CD14-positive monocyte (primary cell): Measurements from ENCODE around the gene RNF111. TPM values are rescaled to one million over a fixed set of nuclear protein-coding genes. Genes with fewer than 3 reads are reported as not detected.

ENCODE experiments used
- DNase-seq, 3 donors: peaks; one replicate each; pipeline ENCODE4 v3.0.0-alpha.2; 2011 to 2022
- H2AFZ ChIP-seq: 2 replicates; pipeline ENCODE4 v1.6.0; 2012; ENCODE audit warnings: mild to moderate bottlenecking, low read depth, low read length, inconsistent platforms; ENCODE audit not compliant: insufficient read depth, poor library complexity, severe bottlenecking
- H3K27ac ChIP-seq, 2 donors: 1 replicate in 1 of 2; 2 replicates in 1 of 2; pipeline ENCODE4 v1.5.1; 2012 to 2013; ENCODE audit warnings: low read length in 2 of 2, control low read depth in 1 of 2, inconsistent platforms in 1 of 2, low read depth in 1 of 2, mild to moderate bottlenecking in 1 of 2
- H3K27me3 ChIP-seq, 2 donors: one replicate each; pipeline versions ENCODE4 v1.6.0 to v1.6.1; 2011 to 2013; ENCODE audit warnings: low read length in 2 of 2; ENCODE audit not compliant: control insufficient read depth in 2 of 2, insufficient read depth in 2 of 2
- H3K36me3 ChIP-seq, 2 donors: replicated peaks in 1 of 2; 1 replicate in 1 of 2; 2 replicates in 1 of 2; pipeline versions ENCODE4 v1.5.1 to v1.6.1; 2012 to 2013; ENCODE audit warnings: low read length in 2 of 2, control low read depth in 1 of 2, inconsistent platforms in 1 of 2, mild to moderate bottlenecking in 1 of 2; ENCODE audit not compliant: insufficient read depth in 2 of 2, control insufficient read depth in 1 of 2
- H3K4me1 ChIP-seq, 2 donors: 1 replicate in 1 of 2; 2 replicates in 1 of 2; pipeline versions ENCODE4 v1.5.1 to v1.6.1; 2012 to 2013; ENCODE audit warnings: low read length in 2 of 2, control low read depth in 1 of 2, inconsistent platforms in 1 of 2, mild to moderate bottlenecking in 1 of 2, moderate library complexity in 1 of 2; ENCODE audit not compliant: insufficient read depth in 2 of 2, control insufficient read depth in 1 of 2
- H3K4me2 ChIP-seq: replicated peaks from 2 replicates; pipeline ENCODE3; 2012; ENCODE audit warnings: low read length, moderate library complexity, mild to moderate bottlenecking; ENCODE audit not compliant: poor library complexity, severe bottlenecking; ENCODE audit errors: extremely low read depth
- H3K4me3 ChIP-seq, 3 experiments: fragments of 200-600 bp in 1 of 3; sonication (generic) in 1 of 3; replicated peaks in 1 of 3; 1 replicate in 2 of 3; 2 replicates in 1 of 3; pipeline ENCODE4 v1.5.1; 2011 to 2013; ENCODE audit warnings: low read length in 3 of 3, mild to moderate bottlenecking in 3 of 3, control low read depth in 2 of 3, low read depth in 2 of 3, inconsistent platforms in 1 of 3, moderate library complexity in 1 of 3
- H3K79me2 ChIP-seq: 2 replicates; pipeline ENCODE4 v1.6.0; 2012; ENCODE audit warnings: mild to moderate bottlenecking, control low read depth, inconsistent platforms, low read length, moderate library complexity; ENCODE audit not compliant: insufficient read depth
- H3K9ac ChIP-seq: 2 replicates; pipeline ENCODE4 v1.6.0; 2017; ENCODE audit warnings: low read length, mild to moderate bottlenecking; ENCODE audit not compliant: insufficient read depth, poor library complexity, severe bottlenecking
- H3K9me3 ChIP-seq, 2 donors: replicated peaks in 1 of 2; 1 replicate in 1 of 2; 2 replicates in 1 of 2; pipeline versions ENCODE4 v1.5.1 to v1.6.1; 2012 to 2013; ENCODE audit warnings: low read length in 2 of 2, control low read depth in 1 of 2; ENCODE audit not compliant: control insufficient read depth in 1 of 2, insufficient read depth in 1 of 2
- H4K20me1 ChIP-seq: 2 replicates; pipeline ENCODE4 v1.6.0; 2012; ENCODE audit warnings: mild to moderate bottlenecking, low read length, control low read depth, moderate library complexity; ENCODE audit not compliant: insufficient read depth
- H3K27ac Mint-ChIP-seq, 7 donors: one replicate each; pipeline ENCODE4 v1.8.0; 2020; ENCODE audit warnings: mild to moderate bottlenecking in 7 of 7, mixed read lengths in 7 of 7, moderate library complexity in 6 of 7, inconsistent platforms in 2 of 7
- H3K27me3 Mint-ChIP-seq, 3 donors: one replicate each; pipeline ENCODE4 v1.8.0; 2021 to 2022; ENCODE audit warnings: low read depth in 3 of 3, mild to moderate bottlenecking in 3 of 3, mixed read lengths in 3 of 3, moderate library complexity in 3 of 3, inconsistent platforms in 1 of 3
- H3K36me3 Mint-ChIP-seq, 2 donors: one replicate each; pipeline ENCODE4 v1.8.0; 2020; ENCODE audit warnings: mixed read lengths in 2 of 2, inconsistent platforms in 1 of 2, mild to moderate bottlenecking in 1 of 2
- H3K4me1 Mint-ChIP-seq: one replicate; pipeline ENCODE4 v1.8.0; 2020; ENCODE audit warnings: mild to moderate bottlenecking, mixed read lengths
- H3K4me3 Mint-ChIP-seq, 2 donors: one replicate each; pipeline ENCODE4 v1.8.0; 2020; ENCODE audit warnings: mild to moderate bottlenecking in 2 of 2, mixed read lengths in 2 of 2, moderate library complexity in 1 of 2
- H3K9me3 Mint-ChIP-seq, 7 donors: one replicate each; pipeline ENCODE4 v1.8.0; 2020 to 2022; ENCODE audit warnings: mixed read lengths in 7 of 7, mild to moderate bottlenecking in 6 of 7, moderate library complexity in 6 of 7, inconsistent platforms in 2 of 7
- WGBS: methylation state at CpG from one replicate; pipeline ENCODE4 v1.1.5; 2013; ENCODE audit warnings: missing lambda C conversion rate; ENCODE audit not compliant: insufficient coverage; 5-methylcytosine and 5-hydroxymethylcytosine counted together
- intact Hi-C, 2 donors: fragments of 100-400 bp; cut with micrococcal nuclease; formaldehyde crosslinking; loops; one replicate each; pipeline versions ENCODE4 v1.15.0 to v1.15.1; 2023
- polyA plus RNA-seq, 3 donors: library from polyadenylated mRNA; depleted of rRNA in 1 of 3; unstranded in 2 of 3; stranded (reverse) in 1 of 3; fragments of 300-500 nt in 2 of 3; fragments of >200 nt in 1 of 3; fragmentation: Illumina TruSeq in 2 of 3; gene quantifications; 1 replicate in 2 of 3; 2 replicates in 1 of 3; pipeline ENCODE4 v1.2.3, GENCODE V29; 2012 to 2021
- TF ChIP-seq, protein P1 (sequence below): fragments of 200-600 bp; IDR thresholded peaks from one replicate; pipeline ENCODE4 v1.8.0; 2022; ENCODE audit warnings: antibody characterized with exemption, mild to moderate bottlenecking

The RNF111 gene
- polyA plus RNA-seq, 3 donors: 10.2 to 28.0 (median 18.2) TPM

DNA sequence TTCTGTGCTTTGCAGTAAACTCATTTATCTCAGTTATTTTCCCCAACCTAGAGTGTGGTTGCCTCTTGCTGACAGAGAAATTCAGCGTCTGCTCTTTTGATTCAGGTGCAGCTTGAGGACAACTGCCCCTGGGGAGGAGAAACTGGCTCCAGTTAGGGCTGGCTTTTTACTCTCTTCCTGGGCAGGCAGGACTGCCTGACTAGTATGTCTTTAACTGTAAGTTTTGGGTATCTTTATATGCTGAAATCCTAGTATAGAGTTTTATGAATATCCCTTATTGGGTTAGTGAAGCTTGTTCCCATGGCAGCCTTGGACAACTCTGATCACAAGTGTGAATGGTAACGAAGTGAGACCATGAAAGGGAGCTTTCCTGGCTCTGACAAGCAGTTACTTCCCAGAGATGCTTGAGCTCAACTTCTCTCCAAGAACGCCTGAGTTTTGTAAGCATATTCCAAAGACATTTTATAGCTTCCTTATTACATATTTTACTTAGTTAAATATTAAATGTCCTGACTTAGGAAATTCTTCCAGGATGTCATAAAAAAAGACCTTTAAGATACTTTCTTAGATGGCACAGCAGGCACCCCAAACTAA, 144.6 kb downstream of the RNF111 start:
- Mint-ChIP-seq H3K36me3 (peaks cover 82 to 93% of the 10 kb centered on the region in 2 donors), H3K4me1 (peaks cover 6% of the 10 kb centered on the region), H3K4me3 (no peak overlapping the region), H3K9me3 (peaks cover 0 to 5% (median 3%) of the 10 kb centered on the region in 7 donors), H3K27ac (peak overlapping the region in 1 of 7 donors; percentile 26), H3K27me3 (no peaks in the 10 kb centered on the region)
- intact Hi-C loops: no loop called here
- Histone ChIP-seq H4K20me1 (no peaks in the 10 kb centered on the region), H3K4me3 (no peak overlapping the region), H3K27ac (peak overlapping the region in 1 of 2 donors; percentile 3), H3K79me2 (peaks cover 29% of the 10 kb centered on the region), H3K9ac (no peak overlapping the region), H3K9me3 (no peaks in the 10 kb centered on the region), H3K36me3 (peaks cover 53 to 79% of the 10 kb centered on the region in 2 donors), H2AFZ (no peak overlapping the region), H3K27me3 (no peaks in the 10 kb centered on the region), H3K4me1 (peaks cover 0 to 3% of the 10 kb centered on the region in 2 donors), H3K4me2 (no peak overlapping the region)
- TF ChIP-seq, protein P1, sequence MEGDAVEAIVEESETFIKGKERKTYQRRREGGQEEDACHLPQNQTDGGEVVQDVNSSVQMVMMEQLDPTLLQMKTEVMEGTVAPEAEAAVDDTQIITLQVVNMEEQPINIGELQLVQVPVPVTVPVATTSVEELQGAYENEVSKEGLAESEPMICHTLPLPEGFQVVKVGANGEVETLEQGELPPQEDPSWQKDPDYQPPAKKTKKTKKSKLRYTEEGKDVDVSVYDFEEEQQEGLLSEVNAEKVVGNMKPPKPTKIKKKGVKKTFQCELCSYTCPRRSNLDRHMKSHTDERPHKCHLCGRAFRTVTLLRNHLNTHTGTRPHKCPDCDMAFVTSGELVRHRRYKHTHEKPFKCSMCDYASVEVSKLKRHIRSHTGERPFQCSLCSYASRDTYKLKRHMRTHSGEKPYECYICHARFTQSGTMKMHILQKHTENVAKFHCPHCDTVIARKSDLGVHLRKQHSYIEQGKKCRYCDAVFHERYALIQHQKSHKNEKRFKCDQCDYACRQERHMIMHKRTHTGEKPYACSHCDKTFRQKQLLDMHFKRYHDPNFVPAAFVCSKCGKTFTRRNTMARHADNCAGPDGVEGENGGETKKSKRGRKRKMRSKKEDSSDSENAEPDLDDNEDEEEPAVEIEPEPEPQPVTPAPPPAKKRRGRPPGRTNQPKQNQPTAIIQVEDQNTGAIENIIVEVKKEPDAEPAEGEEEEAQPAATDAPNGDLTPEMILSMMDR: no peak
- no CpG with 5 or more reads among the region's 3 CpGs for WGBS
- no peak for DNase-seq

DNA sequence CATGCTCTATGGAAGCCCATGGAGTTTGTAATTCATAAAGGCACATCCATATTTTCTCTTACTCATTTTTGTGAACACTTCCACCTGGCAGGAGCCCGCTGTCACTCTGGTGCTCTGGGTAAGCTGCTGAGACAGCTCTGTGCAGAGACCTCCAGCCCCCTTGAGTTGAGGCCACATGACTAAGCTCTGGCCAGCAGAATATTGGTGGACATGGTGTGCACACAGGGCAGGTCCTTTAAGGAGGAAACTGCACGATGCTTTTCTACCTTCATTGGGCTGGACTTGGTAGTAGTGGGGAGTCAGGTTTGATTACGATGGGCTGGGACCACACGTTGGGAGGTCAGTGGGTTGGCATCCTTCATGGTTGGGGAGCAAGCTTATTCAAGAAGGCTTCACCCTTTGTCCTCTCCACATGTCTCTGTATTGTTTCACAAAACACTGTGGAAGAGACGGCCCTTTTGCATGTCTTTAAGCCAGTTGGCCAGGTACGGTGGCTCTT, 146.5 kb downstream of the RNF111 start:
- Mint-ChIP-seq H3K4me1 (no peaks in the 10 kb centered on the region), H3K27me3 (no peaks in the 10 kb centered on the region), H3K36me3 (peaks cover 83 to 97% of the 10 kb centered on the region in 2 donors), H3K27ac (peak overlapping the region in 1 of 7 donors; percentile 22), H3K9me3 (peaks cover 0 to 3% (median 0%) of the 10 kb centered on the region in 7 donors), H3K4me3 (no peak overlapping the region)
- Histone ChIP-seq H3K27ac (peak overlapping the region in 1 of 2 donors; percentile 48), H4K20me1 (no peaks in the 10 kb centered on the region), H3K9me3 (no peaks in the 10 kb centered on the region), H3K9ac (no peak overlapping the region), H3K79me2 (peaks cover 13% of the 10 kb centered on the region), H3K36me3 (peaks cover 61 to 98% of the 10 kb centered on the region in 2 donors), H3K27me3 (no peaks in the 10 kb centered on the region), H3K4me2 (no peak overlapping the region), H3K4me1 (no peaks in the 10 kb centered on the region), H2AFZ (no peak overlapping the region), H3K4me3 (no peak overlapping the region)
- TF ChIP-seq, protein P1: no peak
- no peak for DNase-seq
- WGBS: 95% methylated on average over 3 of the region's 6 CpGs
- intact Hi-C loops: no loop called here
